DND-41 (cell line): Measurements from ENCODE around the gene YBX2.
A peak's percentile ranks its signal among the peaks of the same experiment; 100 is the strongest.

Experiments used
- ATAC-seq: fragments of 200-7000 bp; cut with Tn5 transposase; 3 replicates; pipeline ENCODE4 v1.9.1; 2021; ENCODE audit warnings: low read depth; ENCODE audit not compliant: insufficient read depth
- DNase-seq: peaks from one replicate; pipeline ENCODE4 v3.0.0-alpha.2; 2020
- H2AFZ ChIP-seq: 2 replicates; pipeline ENCODE4 v1.6.0; 2012; ENCODE audit warnings: low read depth, low read length
- H3K27ac ChIP-seq: 2 replicates; pipeline ENCODE4 v1.5.1; 2012; ENCODE audit warnings: low read length, inconsistent platforms
- H3K27me3 ChIP-seq: fragments of 200-600 bp; sonication (generic); 2 replicates; pipeline ENCODE4 v1.6.0; 2012; ENCODE audit warnings: low read length, mild to moderate bottlenecking, inconsistent platforms; ENCODE audit not compliant: insufficient read depth, poor library complexity
- H3K36me3 ChIP-seq: 2 replicates; pipeline ENCODE4 v1.5.1; 2012; ENCODE audit warnings: low read length, inconsistent platforms; ENCODE audit not compliant: insufficient read depth
- H3K4me1 ChIP-seq: 2 replicates; pipeline ENCODE4 v1.5.1; 2012; ENCODE audit warnings: mild to moderate bottlenecking, low read length; ENCODE audit not compliant: insufficient read depth
- H3K4me2 ChIP-seq: 2 replicates; pipeline ENCODE4 v1.6.0; 2012; ENCODE audit warnings: mild to moderate bottlenecking, moderate library complexity, low read length, inconsistent platforms; ENCODE audit not compliant: insufficient read depth
- H3K4me3 ChIP-seq, 2 experiments: fragments of 200-600 bp in 1 of 2; shearing (Covaris generic) in 1 of 2; 2 replicates each; pipeline ENCODE4 v1.5.1; 2012 to 2016; ENCODE audit warnings: inconsistent platforms in 2 of 2, low read length in 2 of 2, mild to moderate bottlenecking in 2 of 2, low read depth in 1 of 2, moderate library complexity in 1 of 2
- H3K79me2 ChIP-seq: 2 replicates; pipeline ENCODE4 v1.6.0; 2012; ENCODE audit warnings: low read length, inconsistent platforms; ENCODE audit not compliant: insufficient read depth
- H3K9ac ChIP-seq: 2 replicates; pipeline ENCODE4 v1.6.0; 2012; ENCODE audit warnings: low read depth, mild to moderate bottlenecking, inconsistent platforms, low read length, moderate library complexity
- H3K9me3 ChIP-seq: 2 replicates; pipeline ENCODE4 v1.5.1; 2012; ENCODE audit warnings: low read length, moderate library complexity, mild to moderate bottlenecking, inconsistent platforms; ENCODE audit not compliant: insufficient read depth, severe bottlenecking
- H4K20me1 ChIP-seq: 2 replicates; pipeline ENCODE4 v1.6.0; 2012; ENCODE audit warnings: low read length; ENCODE audit not compliant: insufficient read depth
- CTCF ChIP-seq: IDR thresholded peaks from 2 replicates; pipeline ENCODE4 v1.5.1; 2012; ENCODE audit warnings: borderline replicate concordance, low read length, moderate library complexity, mild to moderate bottlenecking; ENCODE audit not compliant: poor library complexity, severe bottlenecking; ENCODE audit errors: extremely low read depth
- EZH2 ChIP-seq: IDR thresholded peaks from 3 replicates; pipeline ENCODE4 v1.6.1; 2012; ENCODE audit warnings: borderline replicate concordance, low read depth, mild to moderate bottlenecking, moderate library complexity, low read length, inconsistent platforms; ENCODE audit not compliant: severe bottlenecking

The YBX2 gene

GRCh38 chr17:7240375-7240774 is 54.1 kb downstream of the YBX2 start:
- H4K20me1 ChIP-seq: peaks cover 23% of the 10 kb centered on the region
- no peak overlapping the region for H2AFZ ChIP-seq
- peak overlapping the region; percentile 66; the same call in 1 of the 2 replicates for H3K27ac ChIP-seq
- peak overlapping the region in 1 of 2 experiments; percentile 87; a peak in 2 of 4 replicates for H3K4me3 ChIP-seq
- peak overlapping the region; percentile 66; the same call in 1 of the 2 replicates for H3K9ac ChIP-seq
- ATAC-seq (no peak), DNase-seq (no peak)
- H3K4me2 ChIP-seq: peak overlapping the region; percentile 72
- peaks cover 52% of the 10 kb centered on the region for H3K36me3 ChIP-seq
- H3K9me3 ChIP-seq: no peaks in the 10 kb centered on the region
- H3K27me3 ChIP-seq: no peaks in the 10 kb centered on the region
- H3K4me1 ChIP-seq: peaks cover 57% of the 10 kb centered on the region
- no peak for TF ChIP-seq CTCF
- no peak for TF ChIP-seq EZH2
- peaks cover 62% of the 10 kb centered on the region for H3K79me2 ChIP-seq

GRCh38 chr17:7239091-7240027 is 55.1 kb downstream of the YBX2 start, which contains the start of gene PHF23:
Gene PHF23, minus strand, starts transcription at chr17:7239457. Its CDS starts 178 bp downstream, at chr17:7239279.
- Histone ChIP-seq H4K20me1 (peaks cover 25% of the 10 kb centered on the region), H3K9ac (peak within 1 kb of the TSS; percentile 88), H3K79me2 (peaks cover 71% of the 10 kb centered on the region), H3K9me3 (no peaks in the 10 kb centered on the region), H3K27ac (peak within 1 kb of the TSS; percentile 92), H3K4me3 (peak within 1 kb of the TSS; percentile 73 to 87), H3K27me3 (no peaks in the 10 kb centered on the region), H3K4me1 (peaks cover 67% of the 10 kb centered on the region), H3K36me3 (peaks cover 53% of the 10 kb centered on the region), H3K4me2 (peak within 1 kb of the TSS; percentile 99), H2AFZ (peak within 1 kb of the TSS; percentile 56)
- ATAC-seq (peak; percentile 73), DNase-seq (peak; percentile 100)
- TF ChIP-seq EZH2 (no peak), CTCF (no peak)

GRCh38 chr17:7238420-7239090 is 55.9 kb downstream of the YBX2 start:
- Histone ChIP-seq H4K20me1 (peaks cover 30% of the 10 kb centered on the region), H3K9ac (peak overlapping the region; percentile 88), H3K9me3 (no peaks in the 10 kb centered on the region), H2AFZ (peak overlapping the region; percentile 44), H3K27ac (peak overlapping the region; percentile 92), H3K4me2 (peak overlapping the region; percentile 99), H3K4me3 (peak overlapping the region; percentile 73 to 85), H3K79me2 (peaks cover 79% of the 10 kb centered on the region), H3K4me1 (peaks cover 63% of the 10 kb centered on the region), H3K27me3 (no peaks in the 10 kb centered on the region), H3K36me3 (peaks cover 47% of the 10 kb centered on the region)
- ATAC-seq (no peak), DNase-seq (peak; percentile 59)
- TF ChIP-seq CTCF (no peak), EZH2 (no peak)
